OCI-LY7 (cell line): ENCODE measurements around the gene SAXO2. TPM values are rescaled to one million over a fixed set of nuclear protein-coding genes. Genes with fewer than 3 reads are reported as not detected.
"Not testable (repeated sequence)": the region's sequence is repeated elsewhere in the genome, so short reads cannot be mapped to it uniquely, and the experiment has no call there.

Experiments
- BruUV-seq: library from RNA; stranded (reverse); fragments of 400-500 nt; replicated peaks from 2 replicates; lab custom pipeline; 2021; lab: Mats Ljungman, UMichigan
- CTCF ChIA-PET: fragments of 300-600 bp; sonication (Branson Sonifier 250); formaldehyde crosslinking; loops from one replicate; lab custom pipeline; 2022; ENCODE audit warnings: antibody characterized with exemption; ENCODE audit not compliant: unreplicated experiment; lab: Charles Lee
- POLR2A ChIA-PET: fragments of 300-600 bp; sonication (Branson Sonifier 250); formaldehyde crosslinking; loops from one replicate; lab custom pipeline; 2022; ENCODE audit warnings: antibody characterized with exemption; lab: Charles Lee
- DNase-seq: peaks from one replicate; pipeline ENCODE4 v3.0.0-alpha.2; 2015; ENCODE audit warnings: low spot score
- H2AFZ ChIP-seq: fragments of 200-600 bp; sonication (generic), shearing (Covaris generic); 2 replicates; pipeline ENCODE4 v1.6.1; 2014; ENCODE audit warnings: mild to moderate bottlenecking, antibody characterized with exemption, low read length, moderate library complexity
- H3K27ac ChIP-seq: fragments of 200-600 bp; sonication (generic); 2 replicates; pipeline ENCODE4 v1.5.1; 2014; ENCODE audit warnings: mixed run types, low read depth, mild to moderate bottlenecking, moderate library complexity, low read length, inconsistent platforms; ENCODE audit not compliant: poor library complexity, severe bottlenecking
- H3K36me3 ChIP-seq: fragments of 200-600 bp; sonication (generic); 2 replicates; pipeline ENCODE4 v1.6.1; 2014; ENCODE audit warnings: mild to moderate bottlenecking, antibody characterized with exemption, low read length, moderate library complexity, mixed read lengths; ENCODE audit not compliant: insufficient read depth
- H3K4me1 ChIP-seq: fragments of 200-600 bp; sonication (generic); 2 replicates; pipeline ENCODE4 v1.5.1; 2014; ENCODE audit warnings: mild to moderate bottlenecking, low read length; ENCODE audit not compliant: insufficient read depth, poor library complexity, severe bottlenecking
- H3K4me2 ChIP-seq: fragments of 200-600 bp; sonication (generic); 2 replicates; pipeline ENCODE4 v1.6.1; 2014; ENCODE audit warnings: mild to moderate bottlenecking, low read length
- H3K4me3 ChIP-seq: fragments of 200-600 bp; sonication (generic); 2 replicates; pipeline ENCODE4 v1.5.1; 2014; ENCODE audit warnings: mild to moderate bottlenecking, low read depth, low read length; ENCODE audit not compliant: poor library complexity, severe bottlenecking
- H3K79me2 ChIP-seq: fragments of 200-600 bp; sonication (generic); 2 replicates; pipeline ENCODE4 v1.6.1; 2016; ENCODE audit warnings: low read depth, mild to moderate bottlenecking, low read length, moderate library complexity, mixed read lengths; ENCODE audit not compliant: insufficient read depth
- H3K9me2 ChIP-seq: fragments of 200-600 bp; sonication (generic); 2 replicates; pipeline ENCODE4 v1.6.1; 2016; ENCODE audit warnings: mild to moderate bottlenecking, low read length, mixed read lengths; ENCODE audit not compliant: insufficient read depth
- H3K9me3 ChIP-seq: fragments of 200-600 bp; sonication (generic); 2 replicates; pipeline ENCODE4 v1.6.1; 2014; ENCODE audit warnings: mild to moderate bottlenecking, mixed run types, low read length, mixed read lengths
- H4K20me1 ChIP-seq: fragments of 200-600 bp; sonication (generic); 2 replicates; pipeline ENCODE4 v1.6.1; 2014; ENCODE audit warnings: mild to moderate bottlenecking, antibody characterized with exemption, low read length, moderate library complexity, mixed read lengths; ENCODE audit not compliant: insufficient read depth
- EZH2phosphoT487 ChIP-seq: fragments of 200-600 bp; sonication (generic); IDR thresholded peaks from 2 replicates; pipeline ENCODE4 v1.6.1; 2018; ENCODE audit warnings: low read depth, borderline replicate concordance, mild to moderate bottlenecking, mixed run types, antibody characterized with exemption, low read length, moderate library complexity, mixed read lengths
- intact Hi-C: fragments of 100-400 bp; cut with micrococcal nuclease; formaldehyde crosslinking; loops from one replicate; pipeline ENCODE4 v1.10.0; 2022; ENCODE audit not compliant: unreplicated experiment
- total RNA-seq, 2 experiments: library from RNA; depleted of rRNA in 1 of 2; stranded (reverse); fragments of >200 nt in 1 of 2; shearing (Covaris generic) in 1 of 2; gene quantifications; 2 replicates each; pipeline ENCODE4 v1.2.3, GENCODE V29; 2014 to 2022
- TF ChIP-seq, protein P1 (sequence below): fragments of 200-600 bp; sonication (generic); conservative IDR thresholded peaks from 2 replicates; pipeline ENCODE4 v1.5.1; 2014; ENCODE audit warnings: mild to moderate bottlenecking, antibody characterized with exemption, low read length, moderate library complexity, mixed read lengths

Gene SAXO2
- total RNA-seq, 2 experiments from 2014 or later: 1.9 to 6.5 TPM

DNA sequence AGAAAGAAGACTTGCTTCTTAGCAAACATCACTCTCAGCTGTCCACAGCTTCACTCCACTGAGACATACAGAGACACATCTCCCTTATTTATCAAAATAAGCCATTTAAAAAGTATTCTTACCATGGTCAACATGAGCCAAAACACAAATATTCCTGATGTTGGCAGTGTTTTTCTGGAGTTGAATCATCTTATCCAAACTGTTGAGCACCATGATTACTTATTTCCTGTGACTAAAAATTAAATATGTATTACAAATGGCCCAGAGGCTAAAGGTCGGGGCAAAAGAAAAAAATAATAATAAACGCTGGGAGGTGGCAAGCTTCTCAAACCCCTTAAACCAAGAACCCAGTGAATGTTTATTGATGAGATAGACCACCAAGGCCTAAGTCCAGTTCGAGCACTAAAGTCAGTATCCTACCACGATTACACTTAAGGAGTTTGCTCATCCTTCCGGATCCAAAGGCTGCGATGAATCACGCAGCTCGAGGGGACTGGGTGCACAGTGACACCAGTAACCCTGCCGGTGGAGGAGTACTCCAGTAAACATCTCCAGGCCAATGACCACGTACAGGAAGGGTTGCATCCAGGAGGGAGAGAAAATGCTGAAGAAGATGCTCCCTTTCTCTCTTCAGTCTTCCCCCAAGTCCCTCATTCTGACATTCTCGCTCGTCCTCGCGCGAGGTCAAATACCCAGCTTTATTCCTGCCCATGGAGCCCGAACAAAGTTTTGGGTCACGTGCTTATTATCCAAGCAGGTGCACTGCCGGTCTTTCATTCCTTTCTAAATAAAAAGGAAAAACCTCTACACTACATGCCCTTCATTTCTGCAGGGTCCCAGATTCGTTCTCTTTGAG is 824 bp upstream of the SAXO2 start:
- peak; percentile 31 for DNase-seq
- BruUV-seq, CTCF ChIA-PET, H3K9me2 ChIP-seq, H4K20me1 ChIP-seq, H3K9me3 ChIP-seq, intact Hi-C loops: not testable (repeated sequence)
- Histone ChIP-seq H2AFZ (peak overlapping the region; percentile 65), H3K79me2 (peaks cover 18% of the 10 kb centered on the region; the same call in 1 of the 2 replicates), H3K36me3 (peaks cover 32% of the 10 kb centered on the region), H3K4me2 (peak overlapping the region; percentile 99), H3K27ac (peak overlapping the region; percentile 53), H3K4me1 (peaks cover 28% of the 10 kb centered on the region), H3K4me3 (peak overlapping the region; percentile 79)
- POLR2A ChIA-PET: interaction anchor here (1.3 kb wide), 1 partner anchor 22 kb away, joined by 4 read pairs; no protein-coding TSS in a partner anchor

DNA sequence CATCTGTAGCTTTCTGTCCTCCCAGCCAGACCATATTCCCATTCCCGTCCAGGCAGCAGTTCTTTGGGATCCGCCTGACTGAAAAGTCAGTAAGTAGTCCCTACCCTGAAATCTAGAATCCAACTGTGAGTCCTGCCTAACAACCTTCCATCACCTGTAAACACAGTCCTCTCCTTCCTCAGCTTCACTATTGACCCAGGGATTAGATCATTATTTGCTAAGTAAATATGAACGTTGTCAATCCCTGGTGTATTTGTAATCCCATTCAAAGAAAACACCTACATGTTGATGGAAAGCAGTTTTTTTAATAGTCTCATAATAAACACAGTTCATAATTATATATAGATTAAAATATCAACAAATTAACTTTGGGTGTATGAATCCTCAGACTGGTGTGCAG is 732 bp downstream of the SAXO2 start:
- Histone ChIP-seq H3K36me3 (peaks cover 20% of the 10 kb centered on the region), H2AFZ (peak overlapping the region; percentile 65), H4K20me1 (0 out of 2 replicates have a peak, but pooled peaks cover 4% of the 10 kb centered on the region), H3K4me2 (peak overlapping the region; percentile 84), H3K9me2 (no peaks in the 10 kb centered on the region), H3K4me3 (peak overlapping the region; percentile 79), H3K27ac (no peak overlapping the region), H3K4me1 (peaks cover 34% of the 10 kb centered on the region), H3K79me2 (peaks cover 18% of the 10 kb centered on the region; the same call in 1 of the 2 replicates), H3K9me3 (no peaks in the 10 kb centered on the region)
- DNase-seq: no peak
- BruUV-seq: no TSS peak
- ChIA-PET POLR2A (no interaction called here), CTCF (no interaction called here)
- intact Hi-C loops: no loop called here
- TF ChIP-seq, protein P1, sequence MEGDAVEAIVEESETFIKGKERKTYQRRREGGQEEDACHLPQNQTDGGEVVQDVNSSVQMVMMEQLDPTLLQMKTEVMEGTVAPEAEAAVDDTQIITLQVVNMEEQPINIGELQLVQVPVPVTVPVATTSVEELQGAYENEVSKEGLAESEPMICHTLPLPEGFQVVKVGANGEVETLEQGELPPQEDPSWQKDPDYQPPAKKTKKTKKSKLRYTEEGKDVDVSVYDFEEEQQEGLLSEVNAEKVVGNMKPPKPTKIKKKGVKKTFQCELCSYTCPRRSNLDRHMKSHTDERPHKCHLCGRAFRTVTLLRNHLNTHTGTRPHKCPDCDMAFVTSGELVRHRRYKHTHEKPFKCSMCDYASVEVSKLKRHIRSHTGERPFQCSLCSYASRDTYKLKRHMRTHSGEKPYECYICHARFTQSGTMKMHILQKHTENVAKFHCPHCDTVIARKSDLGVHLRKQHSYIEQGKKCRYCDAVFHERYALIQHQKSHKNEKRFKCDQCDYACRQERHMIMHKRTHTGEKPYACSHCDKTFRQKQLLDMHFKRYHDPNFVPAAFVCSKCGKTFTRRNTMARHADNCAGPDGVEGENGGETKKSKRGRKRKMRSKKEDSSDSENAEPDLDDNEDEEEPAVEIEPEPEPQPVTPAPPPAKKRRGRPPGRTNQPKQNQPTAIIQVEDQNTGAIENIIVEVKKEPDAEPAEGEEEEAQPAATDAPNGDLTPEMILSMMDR: no peak
- TF ChIP-seq EZH2phosphoT487: no peak

DNA sequence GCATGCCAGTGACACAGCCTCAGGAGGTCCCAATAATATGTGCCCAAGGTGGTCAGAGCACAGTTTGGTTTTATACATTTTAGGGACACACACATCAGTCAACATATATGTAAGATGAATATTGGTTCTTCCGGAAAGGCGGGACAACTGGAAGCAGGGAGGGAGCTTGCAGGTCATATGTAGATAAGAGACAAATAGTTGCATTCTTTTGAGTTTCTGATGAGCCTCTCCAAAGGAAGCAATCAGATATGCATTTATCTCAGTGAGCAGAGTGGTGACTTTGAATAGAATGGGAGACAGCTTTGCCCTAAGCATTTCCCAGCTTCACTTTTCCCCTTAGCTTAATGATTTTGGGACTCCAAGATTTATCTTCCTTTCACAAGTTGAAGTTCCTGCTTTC is 4.5 kb downstream of the SAXO2 start:
- H2AFZ ChIP-seq, BruUV-seq, H3K27ac ChIP-seq, H3K9me3 ChIP-seq, H3K4me2 ChIP-seq, DNase-seq, H3K36me3 ChIP-seq, H4K20me1 ChIP-seq, intact Hi-C loops, H3K79me2 ChIP-seq, H3K4me3 ChIP-seq, H3K9me2 ChIP-seq, CTCF ChIA-PET: not testable (repeated sequence)
- POLR2A ChIA-PET: interaction anchor here (0.6 to 1.2 kb wide), 2 partner anchors 13 to 221 kb away, joined by 4 read pairs; partner anchors contain the start of gene MEX3B
- peaks cover 20% of the 10 kb centered on the region for H3K4me1 ChIP-seq

- H4K20me1 ChIP-seq, H3K79me2 ChIP-seq, CTCF ChIA-PET, H3K9me2 ChIP-seq, intact Hi-C loops, H3K9me3 ChIP-seq, DNase-seq, H3K4me3 ChIP-seq, H3K27ac ChIP-seq, H3K36me3 ChIP-seq, H3K4me2 ChIP-seq, BruUV-seq: not testable (repeated sequence)
- POLR2A ChIA-PET: interaction anchor here (0.6 kb wide), 2 partner anchors 993 to 1266 kb away, joined by 3 read pairs; no protein-coding TSS in a partner anchor
- Histone ChIP-seq H3K4me1 (peaks cover 16% of the 10 kb centered on the region), H2AFZ (peak overlapping the region; percentile 31; the same call in 1 of the 2 replicates)
Measured at GRCh38 chr15:82268454-82268853, 5.8 kb downstream of the SAXO2 start.
